Neural progenitor cell (in vitro differentiated cells): Measurements from ENCODE around the gene FAM76A. TPM values are rescaled to one million over a fixed set of nuclear protein-coding genes. Genes with fewer than 3 reads are reported as not detected.

Experiments used
- DNase-seq: peaks from one replicate; pipeline ENCODE4 v3.0.0-alpha.2; 2016; ENCODE audit warnings: low spot score
- H2AFZ ChIP-seq: fragments of 200-600 bp; sonication (generic); replicated peaks from 2 replicates; pipeline ENCODE4 v1.6.1; 2016; ENCODE audit warnings: antibody characterized with exemption
- H3F3A ChIP-seq: fragments of 200-600 bp; sonication (generic); 2 replicates; pipeline ENCODE4 v1.6.1; 2016; ENCODE audit warnings: antibody characterized with exemption, low read depth
- H3K27ac ChIP-seq: fragments of 200-600 bp; sonication (generic); 2 replicates; pipeline ENCODE4 v1.5.1; 2016; ENCODE audit warnings: mild to moderate bottlenecking
- H3K27me3 ChIP-seq: fragments of 200-600 bp; sonication (generic); 2 replicates; pipeline ENCODE4 v1.6.1; 2016; ENCODE audit warnings: mild to moderate bottlenecking, moderate library complexity
- H3K36me3 ChIP-seq: fragments of 200-600 bp; sonication (generic); 2 replicates; pipeline ENCODE4 v1.5.1; 2016
- H3K4me1 ChIP-seq: fragments of 200-600 bp; sonication (generic); 2 replicates; pipeline ENCODE4 v1.6.1; 2016; ENCODE audit warnings: mixed run types
- H3K4me2 ChIP-seq: fragments of 200-600 bp; sonication (generic); 2 replicates; pipeline ENCODE4 v1.6.1; 2016
- H3K4me3 ChIP-seq: fragments of 200-600 bp; sonication (generic); 2 replicates; pipeline ENCODE4 v1.5.1; 2016
- H3K79me2 ChIP-seq: fragments of 200-600 bp; sonication (generic); 2 replicates; pipeline ENCODE4 v1.6.1; 2016; ENCODE audit warnings: low read depth
- H3K9ac ChIP-seq: fragments of 200-600 bp; sonication (generic); 2 replicates; pipeline ENCODE4 v1.6.1; 2016
- H3K9me3 ChIP-seq: fragments of 200-600 bp; sonication (generic); 2 replicates; pipeline ENCODE4 v1.5.1; 2016; ENCODE audit warnings: low read depth
- H4K20me1 ChIP-seq: fragments of 200-600 bp; sonication (generic); 2 replicates; pipeline ENCODE4 v1.6.1; 2016; ENCODE audit warnings: low read depth
- H3K27ac Mint-ChIP-seq: 3 replicates; pipeline ENCODE4 v1.8.0; 2021; ENCODE audit warnings: mixed read lengths
- H3K27me3 Mint-ChIP-seq: 2 replicates; pipeline ENCODE4 v1.8.0; 2022; ENCODE audit warnings: low read depth, mild to moderate bottlenecking, inconsistent platforms, moderate library complexity, mixed read lengths; ENCODE audit not compliant: insufficient read depth
- H3K36me3 Mint-ChIP-seq: 3 replicates; pipeline ENCODE4 v1.8.0; 2021; ENCODE audit warnings: mixed read lengths
- H3K4me1 Mint-ChIP-seq: 3 replicates; pipeline ENCODE4 v1.8.0; 2021; ENCODE audit warnings: mixed read lengths
- H3K4me3 Mint-ChIP-seq: 3 replicates; pipeline ENCODE4 v1.8.0; 2021; ENCODE audit warnings: mild to moderate bottlenecking, moderate library complexity, mixed read lengths
- H3K9me3 Mint-ChIP-seq: 3 replicates; pipeline ENCODE4 v1.8.0; 2020; ENCODE audit warnings: mixed read lengths
- CTCF ChIP-seq: fragments of 200-600 bp; sonication (generic); IDR thresholded peaks from 2 replicates; pipeline ENCODE4 v1.5.1; 2017; ENCODE audit warnings: antibody characterized with exemption, mild to moderate bottlenecking
- EZH2 ChIP-seq: fragments of 200-600 bp; sonication (generic); IDR thresholded peaks from 2 replicates; pipeline ENCODE4 v1.6.1; 2017; ENCODE audit warnings: antibody characterized with exemption, mild to moderate bottlenecking, moderate library complexity
- EZH2phosphoT487 ChIP-seq: fragments of 200-600 bp; sonication (generic); IDR thresholded peaks from 2 replicates; pipeline ENCODE4 v1.6.1; 2017; ENCODE audit warnings: antibody characterized with exemption
- total RNA-seq: library from RNA; depleted of rRNA; stranded (reverse); fragments of >200 nt; gene quantifications from 2 replicates; pipeline ENCODE4 v1.2.3, GENCODE V29; 2015; ENCODE audit warnings: low replicate concordance

Gene FAM76A
- total RNA-seq, 1 donor from 2014 or later = 28.2 TPM

- Mint-ChIP-seq H3K36me3 (no peaks in the 10 kb centered on the region), H3K27me3 (peaks cover 2% of the 10 kb centered on the region)
- DNase-seq = no peak
These were observed 6.2 kb upstream of the FAM76A start for GRCh38 chr1:27719286-27720251.

GRCh38 chr1:27724961-27725373 is 794 bp upstream of the FAM76A start:
- TF ChIP-seq CTCF (no peak), EZH2 (no peak), EZH2phosphoT487 (no peak)
- Histone ChIP-seq H3K4me1 (peaks cover 15% of the 10 kb centered on the region), H3K4me2 (peak overlapping the region; percentile 42), H3K9ac (no peak overlapping the region), H4K20me1 (no peaks in the 10 kb centered on the region), H3K27me3 (no peaks in the 10 kb centered on the region), H3K9me3 (no peaks in the 10 kb centered on the region), H3K36me3 (no peaks in the 10 kb centered on the region), H2AFZ (peak overlapping the region; percentile 20), H3F3A (peaks cover 32% of the 10 kb centered on the region), H3K4me3 (no peak overlapping the region), H3K27ac (peak overlapping the region; percentile 15), H3K79me2 (peaks cover 10% of the 10 kb centered on the region)
- H3K4me1 Mint-ChIP-seq = peaks cover 25% of the 10 kb centered on the region
- H3K27me3 Mint-ChIP-seq = no peaks in the 10 kb centered on the region
- peak overlapping the region; percentile 85 for H3K4me3 Mint-ChIP-seq
- H3K36me3 Mint-ChIP-seq = peaks cover 10% of the 10 kb centered on the region
- DNase-seq = peak; percentile 41
- no peaks in the 10 kb centered on the region for H3K9me3 Mint-ChIP-seq
- peak overlapping the region; percentile 100 for H3K27ac Mint-ChIP-seq

More at GRCh38 chr1:27719286-27720251, 6.2 kb upstream of the FAM76A start:
- no peaks in the 10 kb centered on the region for H3K79me2 ChIP-seq
- H3K27me3 ChIP-seq = no peaks in the 10 kb centered on the region
- peak overlapping the region; percentile 85 for H2AFZ ChIP-seq
- H3K27ac Mint-ChIP-seq = no peak overlapping the region
- H3K4me1 Mint-ChIP-seq = peaks cover 13% of the 10 kb centered on the region
- peaks cover 14% of the 10 kb centered on the region for H3K9me3 Mint-ChIP-seq
- no peak overlapping the region for H3K27ac ChIP-seq
- H3K36me3 ChIP-seq = no peaks in the 10 kb centered on the region
- peaks cover 7% of the 10 kb centered on the region for H3F3A ChIP-seq
- H3K4me3 ChIP-seq = no peak overlapping the region
- H3K4me2 ChIP-seq = no peak overlapping the region
- no peak overlapping the region for H3K9ac ChIP-seq
- H3K4me3 Mint-ChIP-seq = no peak overlapping the region
- H3K9me3 ChIP-seq = no peaks in the 10 kb centered on the region
- TF ChIP-seq EZH2phosphoT487 (no peak), EZH2 (no peak), CTCF (no peak)
- H4K20me1 ChIP-seq = no peaks in the 10 kb centered on the region
- peaks cover 10% of the 10 kb centered on the region for H3K4me1 ChIP-seq

- peaks cover 22% of the 10 kb centered on the region for H3K4me1 Mint-ChIP-seq
- H3K27ac Mint-ChIP-seq = peak overlapping the region; percentile 63
- TF ChIP-seq EZH2phosphoT487 (no peak), EZH2 (no peak), CTCF (no peak)
These were observed 648 bp downstream of the FAM76A start for GRCh38 chr1:27726173-27727044.

More at GRCh38 chr1:27726173-27727044, 648 bp downstream of the FAM76A start:
- Histone ChIP-seq H3K36me3 (peaks cover under 1% of the 10 kb centered on the region), H3K4me2 (peak overlapping the region; percentile 85), H3K27me3 (no peaks in the 10 kb centered on the region), H3K27ac (peak overlapping the region; percentile 92), H3F3A (peaks cover 27% of the 10 kb centered on the region), H3K4me3 (peak overlapping the region; percentile 96), H3K79me2 (peaks cover 10% of the 10 kb centered on the region), H3K9ac (peak overlapping the region; percentile 61), H3K4me1 (peaks cover 13% of the 10 kb centered on the region), H4K20me1 (no peaks in the 10 kb centered on the region), H2AFZ (peak overlapping the region; percentile 97), H3K9me3 (no peaks in the 10 kb centered on the region)
- peak overlapping the region; percentile 91 for H3K4me3 Mint-ChIP-seq
- H3K36me3 Mint-ChIP-seq = peaks cover 12% of the 10 kb centered on the region
- DNase-seq = peak; percentile 86
- no peaks in the 10 kb centered on the region for H3K9me3 Mint-ChIP-seq
- no peaks in the 10 kb centered on the region for H3K27me3 Mint-ChIP-seq
